ENCODE data around the gene IGF2BP3. TPM values are rescaled to one million over a fixed set of nuclear protein-coding genes. Genes with fewer than 3 reads are reported as not detected.

The IGF2BP3 gene
- total and polyA plus RNA-seq, 2 donors (not counting 3 experiments of a cell fraction or from before 2014, with no cell fraction given), result 41.2 to 111 TPM

DNA sequence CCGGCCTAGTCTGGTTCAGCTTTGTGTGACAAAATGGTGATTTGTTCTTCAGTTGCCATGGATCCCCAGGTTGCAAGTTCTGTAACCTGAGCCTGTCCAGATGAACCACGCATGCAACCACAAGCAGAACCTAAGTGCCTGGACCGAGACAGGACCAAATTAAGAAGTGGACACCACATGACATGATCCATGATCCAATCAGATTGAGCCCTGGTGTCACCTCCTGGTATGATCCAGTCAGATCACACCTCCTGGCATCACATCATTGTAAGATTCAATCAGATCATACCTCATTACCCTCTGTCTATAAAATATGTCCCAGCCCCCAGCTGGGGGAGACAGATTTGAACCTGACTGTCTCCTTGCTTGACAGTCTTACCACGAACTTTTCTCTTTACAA, 101.2 kb downstream of the IGF2BP3 start:
- Histone ChIP-seq H3K9me3 (replicated peaks; ENCODE audit: control insufficient read depth, insufficient read depth, low read length) (no peaks in the 10 kb centered on the region), H3K27me3 (ENCODE audit: control insufficient read depth in 2 of 2, insufficient read depth in 2 of 2, low read length in 2 of 2) (no peaks in the 10 kb centered on the region), H3K36me3 (ENCODE audit: control insufficient read depth in 2 of 2, extremely low read depth in 1 of 2, insufficient read depth in 2 of 2, low read length in 2 of 2) (no peaks in the 10 kb centered on the region), H2AFZ (ENCODE audit: low read depth, low read length) (no peak overlapping the region), H3K4me2 (ENCODE audit: insufficient read depth, low read length) (no peak overlapping the region), H4K20me1 (replicated peaks; ENCODE audit: control insufficient read depth, extremely low read depth, insufficient read depth, low read length) (no peaks in the 10 kb centered on the region), H3K9ac (replicated peaks; ENCODE audit: extremely low read depth, insufficient read depth, low read length) (no peak overlapping the region), H3K4me1 (ENCODE audit: control insufficient read depth, extremely low read depth, insufficient read depth, low read length) (peaks cover 19% of the 10 kb centered on the region), H3K4me3 (replicated peaks in 1 of 3; ENCODE audit: insufficient read depth in 1 of 3, low read depth in 1 of 3, low read length in 3 of 3) (no peak overlapping the region), H3K27ac (ENCODE audit: insufficient read depth, low read depth, low read length) (no peak overlapping the region), H3K79me2 (ENCODE audit: control insufficient read depth, insufficient read depth, low read length) (peaks cover 63% of the 10 kb centered on the region), H3K9me1 (replicated peaks; ENCODE audit: control insufficient read depth, extremely low read depth, insufficient read depth, low read length) (no peaks in the 10 kb centered on the region)
- no peak for FAIRE-seq
- no peak for DNase-seq (ENCODE audit: low read depth, low spot score)
- dilution Hi-C loops (cut with MboI; ENCODE audit: extremely low pct_ligation_motif_present, low sequenced_read_pairs) (no loop called here), intact Hi-C loops (cut with micrococcal nuclease) (no loop called here)
- TF ChIP-seq EZH2 (IDR thresholded peaks at IDR 0.05; ENCODE audit: borderline replicate concordance, low read depth, low read length, severe bottlenecking) (no peak), POLR2A (IDR thresholded peaks at IDR 0.05; ENCODE audit: low read depth, low read length) (no peak), POLR2AphosphoS5 (IDR thresholded peaks at IDR 0.05; ENCODE audit: insufficient read depth, low read depth, low read length) (no peak), JUN (IDR thresholded peaks at IDR 0.05; ENCODE audit: borderline replicate concordance, insufficient read depth, insufficient read length, low read depth) (no peak), MYC (IDR thresholded peaks at IDR 0.05; ENCODE audit: low read depth, low read length) (no peak), FOS (IDR thresholded peaks at IDR 0.05; ENCODE audit: borderline replicate concordance, insufficient read depth, low read length) (no peak), GATA2 (IDR thresholded peaks at IDR 0.05; ENCODE audit: insufficient read depth, insufficient read length, low read depth, low read length) (no peak)
- TF ChIP-seq, protein P1, sequence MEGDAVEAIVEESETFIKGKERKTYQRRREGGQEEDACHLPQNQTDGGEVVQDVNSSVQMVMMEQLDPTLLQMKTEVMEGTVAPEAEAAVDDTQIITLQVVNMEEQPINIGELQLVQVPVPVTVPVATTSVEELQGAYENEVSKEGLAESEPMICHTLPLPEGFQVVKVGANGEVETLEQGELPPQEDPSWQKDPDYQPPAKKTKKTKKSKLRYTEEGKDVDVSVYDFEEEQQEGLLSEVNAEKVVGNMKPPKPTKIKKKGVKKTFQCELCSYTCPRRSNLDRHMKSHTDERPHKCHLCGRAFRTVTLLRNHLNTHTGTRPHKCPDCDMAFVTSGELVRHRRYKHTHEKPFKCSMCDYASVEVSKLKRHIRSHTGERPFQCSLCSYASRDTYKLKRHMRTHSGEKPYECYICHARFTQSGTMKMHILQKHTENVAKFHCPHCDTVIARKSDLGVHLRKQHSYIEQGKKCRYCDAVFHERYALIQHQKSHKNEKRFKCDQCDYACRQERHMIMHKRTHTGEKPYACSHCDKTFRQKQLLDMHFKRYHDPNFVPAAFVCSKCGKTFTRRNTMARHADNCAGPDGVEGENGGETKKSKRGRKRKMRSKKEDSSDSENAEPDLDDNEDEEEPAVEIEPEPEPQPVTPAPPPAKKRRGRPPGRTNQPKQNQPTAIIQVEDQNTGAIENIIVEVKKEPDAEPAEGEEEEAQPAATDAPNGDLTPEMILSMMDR (IDR thresholded peaks at IDR 0.05; ENCODE audit: extremely low read depth in 1 of 2, insufficient read depth in 1 of 2, low read depth in 1 of 2, low read length in 2 of 2), result no peak
- TF ChIP-seq, protein P2, sequence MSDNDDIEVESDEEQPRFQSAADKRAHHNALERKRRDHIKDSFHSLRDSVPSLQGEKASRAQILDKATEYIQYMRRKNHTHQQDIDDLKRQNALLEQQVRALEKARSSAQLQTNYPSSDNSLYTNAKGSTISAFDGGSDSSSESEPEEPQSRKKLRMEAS (IDR thresholded peaks at IDR 0.05; ENCODE audit: insufficient read depth, insufficient read length), result no peak
- BruUV-seq (replicated peaks), result no TSS peak
- CTCF ChIA-PET, result interaction anchor here (0.9 kb wide), 1 partner anchor 11 kb away, joined by 5 read pairs; no protein-coding TSS in a partner anchor
- POLR2A ChIA-PET, result no interaction called here

Measured in endothelial cell of umbilical vein (primary cell).